WTC11 (cell line): ENCODE measurements around the gene NFIX. TPM values are rescaled to one million over a fixed set of nuclear protein-coding genes. Genes with fewer than 3 reads are reported as not detected.

Experiments
- ATAC-seq: fragments of 200-7000 bp; cut with Tn5 transposase; 2 replicates; pipeline ENCODE4 v1.10.0; 2021; ENCODE audit warnings: mild to moderate bottlenecking, moderate library complexity
- CTCF ChIA-PET: fragments of 300-600 bp; sonication (Branson Sonifier 250); formaldehyde crosslinking; loops from one replicate; lab custom pipeline; 2021; ENCODE audit warnings: antibody characterized with exemption; lab: Charles Lee
- POLR2A ChIA-PET: fragments of 350-600 bp; sonication (Branson Sonifier 250); formaldehyde crosslinking; loops from one replicate; lab custom pipeline; 2021; ENCODE audit warnings: antibody characterized with exemption; lab: Charles Lee
- DNase-seq: peaks from one replicate; pipeline ENCODE4 v3.0.0; 2021; ENCODE audit warnings: low spot score
- H3K27ac Mint-ChIP-seq: 2 replicates; pipeline ENCODE4 v1.8.0; 2021; ENCODE audit warnings: mixed read lengths
- H3K27me3 Mint-ChIP-seq: 2 replicates; pipeline ENCODE4 v1.8.0; 2021; ENCODE audit warnings: low read depth, mild to moderate bottlenecking, moderate library complexity, mixed read lengths
- H3K36me3 Mint-ChIP-seq: 2 replicates; pipeline ENCODE4 v1.8.0; 2021; ENCODE audit warnings: mixed read lengths
- H3K4me1 Mint-ChIP-seq: 2 replicates; pipeline ENCODE4 v1.8.0; 2022; ENCODE audit warnings: mixed read lengths
- H3K4me3 Mint-ChIP-seq: 2 replicates; pipeline ENCODE4 v1.8.0; 2021; ENCODE audit warnings: mild to moderate bottlenecking, moderate library complexity, mixed read lengths
- H3K9me3 Mint-ChIP-seq: 2 replicates; pipeline ENCODE4 v1.8.0; 2021; ENCODE audit warnings: mixed read lengths
- ARID4B ChIP-seq: sonication (generic); formaldehyde crosslinking; IDR thresholded peaks from 2 replicates; pipeline ENCODE4 v1.8.0; 2023; ENCODE audit warnings: missing genetic modification reagents, mild to moderate bottlenecking, borderline replicate concordance
- E2F1 ChIP-seq: sonication (generic); formaldehyde crosslinking; IDR thresholded peaks from 2 replicates; pipeline ENCODE4 v1.8.0; 2022; ENCODE audit warnings: mild to moderate bottlenecking, missing genetic modification reagents
- ERG ChIP-seq: fragments of 250-450 bp; sonication (Bioruptor Pico); IDR thresholded peaks from 2 replicates; pipeline ENCODE4 v1.8.0; 2021; ENCODE audit warnings: mild to moderate bottlenecking
- GABPB1 ChIP-seq: sonication (generic); formaldehyde crosslinking; IDR thresholded peaks from 2 replicates; pipeline ENCODE4 v1.8.1; 2023; ENCODE audit warnings: mild to moderate bottlenecking, missing genetic modification reagents
- KAT7 ChIP-seq: sonication (generic); formaldehyde crosslinking; IDR thresholded peaks from 2 replicates; pipeline ENCODE4 v1.8.1; 2023; ENCODE audit warnings: missing genetic modification reagents, mild to moderate bottlenecking, borderline replicate concordance
- MAX ChIP-seq: sonication (generic); formaldehyde crosslinking; IDR thresholded peaks from 2 replicates; pipeline ENCODE4 v1.8.0; 2022; ENCODE audit warnings: mild to moderate bottlenecking, missing genetic modification reagents
- MLX ChIP-seq: sonication (generic); formaldehyde crosslinking; IDR thresholded peaks from 2 replicates; pipeline ENCODE4 v1.8.1; 2023; ENCODE audit warnings: mild to moderate bottlenecking, missing genetic modification reagents, moderate library complexity
- PRDM15 ChIP-seq: sonication (generic); formaldehyde crosslinking; IDR thresholded peaks from 2 replicates; pipeline ENCODE4 v1.8.0; 2022; ENCODE audit warnings: missing genetic modification reagents
- USF2 ChIP-seq: sonication (generic); formaldehyde crosslinking; IDR thresholded peaks from 2 replicates; pipeline ENCODE4 v1.8.1; 2023; ENCODE audit warnings: mild to moderate bottlenecking, missing genetic modification reagents, moderate library complexity
- ZNF121 ChIP-seq: sonication (generic); formaldehyde crosslinking; IDR thresholded peaks from 2 replicates; pipeline ENCODE4 v1.8.0; 2023; ENCODE audit warnings: missing genetic modification reagents
- ZNF416 ChIP-seq: fragments of 250-450 bp; sonication (Bioruptor Pico); IDR thresholded peaks from 2 replicates; pipeline ENCODE4 v1.9.0; 2021; ENCODE audit warnings: mild to moderate bottlenecking, inconsistent platforms
- total RNA-seq: library from RNA; stranded (reverse); gene quantifications from 3 replicates; pipeline ENCODE4 v1.2.3, GENCODE V29; 2021

NFIX gene
- total RNA-seq, 1 experiment from 2014 or later, result 1.4 TPM

GRCh38 chr19:13058951-13059660, 63.8 kb downstream of the NFIX start:
- DNase-seq (no peak), ATAC-seq (no peak)
- Mint-ChIP-seq H3K4me1 (peaks cover 43% of the 10 kb centered on the region), H3K36me3 (no peaks in the 10 kb centered on the region), H3K9me3 (no peaks in the 10 kb centered on the region), H3K27me3 (peaks cover 98% of the 10 kb centered on the region), H3K4me3 (peak overlapping the region; percentile 39; the same call in 1 of the 2 replicates), H3K27ac (no peak overlapping the region)
- POLR2A ChIA-PET, result interaction anchor here (0.6 to 1.4 kb wide), 2 partner anchors 81 to 201 kb away, joined by 3 to 4 read pairs; no protein-coding TSS in a partner anchor
- CTCF ChIA-PET, result interaction anchor here (0.9 to 12.4 kb wide), 19 partner anchors 7 to 136 kb away, joined by 3 to 294 read pairs (median 14); no protein-coding TSS in a partner anchor
- TF ChIP-seq PRDM15 (CRISPR knock-in tag) (peak; percentile 76), E2F1 (CRISPR knock-in tag) (no peak)

GRCh38 chr19:13060233-13060963, 65.1 kb downstream of the NFIX start:
- no peak for DNase-seq
- TF ChIP-seq MLX (no peak), GABPB1 (CRISPR knock-in tag) (peak; percentile 69), KAT7 (CRISPR knock-in tag) (no peak), ZNF121 (CRISPR knock-in tag) (no peak)
- Mint-ChIP-seq H3K4me1 (peaks cover 34% of the 10 kb centered on the region), H3K27ac (no peak overlapping the region), H3K36me3 (no peaks in the 10 kb centered on the region), H3K4me3 (peak overlapping the region; percentile 64), H3K9me3 (no peaks in the 10 kb centered on the region), H3K27me3 (peaks cover 85% of the 10 kb centered on the region)
- CTCF ChIA-PET, result interaction anchor here (0.7 to 12.4 kb wide), 32 partner anchors 9 to 918 kb away, joined by 3 to 294 read pairs (median 12); partner anchors contain the start of gene DAND5
- 0 out of 2 replicates have a peak, but pooled peaks have one; percentile 5 for ATAC-seq
- POLR2A ChIA-PET, result interaction anchor here (1.0 kb wide), 1 partner anchor 31 kb away, joined by 3 read pairs; no protein-coding TSS in a partner anchor

- DNase-seq, result peak; percentile 93
- POLR2A ChIA-PET, result interaction anchor here (0.6 to 1.5 kb wide), 7 partner anchors 21 to 131 kb away, joined by 3 to 5 read pairs (median 3); no protein-coding TSS in a partner anchor
- no peaks in the 10 kb centered on the region for H3K36me3 Mint-ChIP-seq
- H3K27me3 Mint-ChIP-seq, result peaks cover 76% of the 10 kb centered on the region
- H3K4me3 Mint-ChIP-seq, result peak overlapping the region; percentile 64
- H3K27ac Mint-ChIP-seq, result no peak overlapping the region
- no peaks in the 10 kb centered on the region for H3K9me3 Mint-ChIP-seq
- ATAC-seq, result peak; percentile 85
- CTCF ChIA-PET, result interaction anchor here (0.6 to 12.4 kb wide), 36 partner anchors 10 to 917 kb away, joined by 3 to 294 read pairs (median 10); partner anchors contain the start of gene DAND5
- H3K4me1 Mint-ChIP-seq, result peaks cover 26% of the 10 kb centered on the region
- no peak; the same call in 1 of the 2 replicates for TF ChIP-seq MAX (CRISPR knock-in tag)
- TF ChIP-seq ZNF416, result no peak
- TF ChIP-seq ERG, result no peak
- peak; percentile 83 for TF ChIP-seq USF2 (CRISPR knock-in tag)
- no peak for TF ChIP-seq ARID4B (CRISPR knock-in tag)
Observed at GRCh38 chr19:13060964-13061927, 66.0 kb downstream of the NFIX start.
